IMR-90 (cell line): Measurements from ENCODE around the gene GSG1. TPM values are rescaled to one million over a fixed set of nuclear protein-coding genes. Genes with fewer than 3 reads are reported as not detected.
"Not testable (repeated sequence)": the region's sequence is repeated elsewhere in the genome, so short reads cannot be mapped to it uniquely, and the experiment has no call there.

Experiments used
- ATAC-seq: fragments of 200-7000 bp; cut with Tn5 transposase; 2 replicates; pipeline ENCODE4 v1.9.1; 2020; ENCODE audit warnings: low read depth, mild to moderate bottlenecking, moderate library complexity
- BruUV-seq: library from RNA; stranded (reverse); fragments of 400-500 nt; replicated peaks from 2 replicates; lab custom pipeline; 2021; lab: Mats Ljungman, UMichigan
- CTCF ChIA-PET: fragments of 300-600 bp; formaldehyde crosslinking; extraction: SDS; loops from one replicate; lab custom pipeline; 2021; ENCODE audit warnings: antibody characterized with exemption; lab: Yijun Ruan, JAX
- POLR2A ChIA-PET: fragments of 300-600 bp; sonication (Branson Sonifier 250); formaldehyde crosslinking; loops from one replicate; lab custom pipeline; 2022; ENCODE audit warnings: antibody characterized with exemption; ENCODE audit not compliant: unreplicated experiment; lab: Charles Lee
- DNase-seq: peaks from one replicate; pipeline ENCODE4 v3.0.0; 2013
- H2AFZ ChIP-seq: replicated peaks from 2 replicates; pipeline ENCODE3; 2013; ENCODE audit warnings: low read length, mild to moderate bottlenecking; ENCODE audit not compliant: poor library complexity
- H2AK5ac ChIP-seq: 2 replicates; pipeline ENCODE4 v1.6.1; 2013; ENCODE audit warnings: low read depth, low read length, inconsistent platforms
- H2AK9ac ChIP-seq: replicated peaks from 2 replicates; pipeline ENCODE3; 2013; ENCODE audit warnings: mild to moderate bottlenecking, low read depth, low read length, moderate library complexity; ENCODE audit not compliant: poor library complexity
- H2BK120ac ChIP-seq: 2 replicates; pipeline ENCODE4 v1.6.1; 2013; ENCODE audit warnings: low read depth, low read length, inconsistent platforms
- H2BK15ac ChIP-seq: 3 replicates; pipeline ENCODE4 v1.6.1; 2013; ENCODE audit warnings: low read depth, low read length, inconsistent platforms
- H2BK20ac ChIP-seq: 2 replicates; pipeline ENCODE4 v1.6.1; 2013; ENCODE audit warnings: low read depth, mild to moderate bottlenecking, inconsistent platforms, low read length, moderate library complexity
- H2BK5ac ChIP-seq: 2 replicates; pipeline ENCODE4 v1.6.1; 2013; ENCODE audit warnings: mild to moderate bottlenecking, low read depth, low read length, inconsistent platforms; ENCODE audit not compliant: poor library complexity, severe bottlenecking
- H3K14ac ChIP-seq: replicated peaks from 2 replicates; pipeline ENCODE4 v1.6.1; 2013; ENCODE audit warnings: low read depth, low read length, inconsistent platforms
- H3K18ac ChIP-seq: 2 replicates; pipeline ENCODE4 v1.6.1; 2013; ENCODE audit warnings: low read depth, low read length, control low read depth
- H3K23ac ChIP-seq: 2 replicates; pipeline ENCODE4 v1.6.1; 2013; ENCODE audit warnings: low read depth, low read length, inconsistent platforms
- H3K27ac ChIP-seq: 2 replicates; pipeline ENCODE4 v1.5.1; 2013; ENCODE audit warnings: mild to moderate bottlenecking, control low read depth, low read length; ENCODE audit not compliant: insufficient read depth
- H3K27me3 ChIP-seq: 2 replicates; pipeline ENCODE4 v1.6.1; 2013; ENCODE audit warnings: low read length; ENCODE audit not compliant: control insufficient read depth, insufficient read depth
- H3K36me3 ChIP-seq: 2 replicates; pipeline ENCODE4 v1.6.1; 2013; ENCODE audit warnings: low read length, mixed read lengths; ENCODE audit not compliant: control insufficient read depth, insufficient read depth
- H3K4ac ChIP-seq: 2 replicates; pipeline ENCODE4 v1.6.1; 2013; ENCODE audit warnings: low read depth, low read length, inconsistent platforms
- H3K4me1 ChIP-seq: 2 replicates; pipeline ENCODE4 v1.6.1; 2013; ENCODE audit warnings: low read length, mixed read lengths; ENCODE audit not compliant: control insufficient read depth, insufficient read depth
- H3K4me2 ChIP-seq: 2 replicates; pipeline ENCODE4 v1.6.1; 2013; ENCODE audit warnings: low read depth, mild to moderate bottlenecking, control low read depth, low read length, moderate library complexity
- H3K4me3 ChIP-seq: 2 replicates; pipeline ENCODE4 v1.5.1; 2013; ENCODE audit warnings: low read depth, mild to moderate bottlenecking, control low read depth, low read length, moderate library complexity; ENCODE audit not compliant: insufficient read depth
- H3K56ac ChIP-seq: 2 replicates; pipeline ENCODE4 v1.6.1; 2013; ENCODE audit warnings: low read length, inconsistent platforms; ENCODE audit not compliant: insufficient read depth; ENCODE audit errors: extremely low read depth
- H3K79me1 ChIP-seq, 2 experiments: 2 replicates each; pipeline ENCODE4 v1.6.1; 2013; ENCODE audit warnings: low read length in 2 of 2, inconsistent platforms in 1 of 2, low read depth in 1 of 2
- H3K9ac ChIP-seq: 2 replicates; pipeline ENCODE4 v1.6.1; 2013; ENCODE audit warnings: low read depth, low read length, control low read depth
- H3K9me1 ChIP-seq: 2 replicates; pipeline ENCODE4 v1.6.1; 2013; ENCODE audit warnings: low read length, inconsistent platforms; ENCODE audit not compliant: insufficient read depth
- H3K9me3 ChIP-seq: 2 replicates; pipeline ENCODE4 v1.6.1; 2013; ENCODE audit warnings: low read length; ENCODE audit not compliant: control insufficient read depth, insufficient read depth
- H4K20me1 ChIP-seq: 2 replicates; pipeline ENCODE4 v1.6.1; 2013; ENCODE audit warnings: low read length, inconsistent platforms; ENCODE audit not compliant: insufficient read depth
- H4K5ac ChIP-seq: 2 replicates; pipeline ENCODE4 v1.6.1; 2013; ENCODE audit warnings: mild to moderate bottlenecking, low read depth, low read length, control low read depth
- H4K8ac ChIP-seq, 2 experiments: 2 replicates each; pipeline ENCODE4 v1.6.1; 2013; ENCODE audit warnings: low read depth in 2 of 2, low read length in 2 of 2, control low read depth in 1 of 2, inconsistent platforms in 1 of 2
- H4K91ac ChIP-seq: 2 replicates; pipeline ENCODE4 v1.6.1; 2013; ENCODE audit warnings: low read depth, low read length, inconsistent platforms; ENCODE audit not compliant: insufficient read depth
- WGBS, 2 experiments: methylation state at CpG; one replicate each; pipeline versions ENCODE4 v1.1.5 to v1.1.7; 2013; ENCODE audit warnings: missing lambda C conversion rate in 2 of 2; ENCODE audit not compliant: insufficient read length in 1 of 2; ENCODE audit errors: extremely low coverage in 2 of 2; 5-methylcytosine and 5-hydroxymethylcytosine counted together
- dilution Hi-C: fragments of 300-500 bp; cut with HindIII; formaldehyde crosslinking; loops from one replicate; pipeline ENCODE4 v1.14.3; 2018; ENCODE audit warnings: low sequenced_read_pairs; ENCODE audit not compliant: unreplicated experiment
- in situ Hi-C: fragments of 300-500 bp; cut with MboI; formaldehyde crosslinking; loops from 3 replicates; pipeline ENCODE4 v1.14.3; 2019; ENCODE audit warnings: low sequenced_read_pairs, inconsistent platforms, mixed read lengths
- intact Hi-C: fragments of 100-400 bp; cut with micrococcal nuclease; formaldehyde crosslinking; loops from 2 replicates; pipeline ENCODE4 v1.10.0; 2022
- polyA plus RNA-seq, 3 experiments: library from polyadenylated mRNA; depleted of rRNA; stranded (reverse); fragments of >200 nt; gene quantifications; 2 replicates each; pipeline ENCODE4 v1.2.3, GENCODE V29; 2012; ENCODE audit warnings: low replicate concordance in 1 of 3
- total RNA-seq: library from RNA; depleted of rRNA; stranded (reverse); fragments of >200 nt; gene quantifications from 2 replicates; pipeline ENCODE4 v1.2.3, GENCODE V29; 2012

The GSG1 gene
- total and polyA plus RNA-seq, 2 of the 4 experiments (the other 2 are of a cell fraction) = 1.8 to 2.9 TPM

GRCh38 chr12:13083638-13084037 is 19.8 kb downstream of the GSG1 start:
- H2AK5ac ChIP-seq, H4K5ac ChIP-seq, H2AFZ ChIP-seq, in situ Hi-C loops, H3K14ac ChIP-seq, DNase-seq, H3K9me3 ChIP-seq, H4K91ac ChIP-seq, H3K27me3 ChIP-seq, H4K20me1 ChIP-seq, H3K79me1 ChIP-seq, dilution Hi-C loops, H3K18ac ChIP-seq, POLR2A ChIA-PET, H4K8ac ChIP-seq, H3K36me3 ChIP-seq, BruUV-seq, H2BK120ac ChIP-seq, H2BK15ac ChIP-seq, H3K4ac ChIP-seq, H3K4me3 ChIP-seq, H2BK5ac ChIP-seq, H3K9ac ChIP-seq, H2BK20ac ChIP-seq, H3K23ac ChIP-seq, H3K4me1 ChIP-seq, H3K56ac ChIP-seq, H2AK9ac ChIP-seq, ATAC-seq, H3K4me2 ChIP-seq, CTCF ChIA-PET, H3K9me1 ChIP-seq, H3K27ac ChIP-seq: not testable (repeated sequence)
- no CpG with 5 or more reads among the region's 5 CpGs for WGBS, 2 experiments
- intact Hi-C loops = loop anchor here (2.0 kb wide), 1 partner anchor 59 kb away; no protein-coding TSS in a partner anchor
